Esophagus muscularis mucosa (tissue), 4 donors: Measurements from ENCODE around the gene CAMTA1. TPM values are rescaled to one million over a fixed set of nuclear protein-coding genes. Genes with fewer than 3 reads are reported as not detected.
"Not testable (repeated sequence)": the region's sequence is repeated elsewhere in the genome, so short reads cannot be mapped to it uniquely, and the experiment has no call there.

Source experiments
- DNase-seq: peaks from one replicate; pipeline ENCODE4 v3.0.0-alpha.2; 2017; ENCODE audit errors: extremely low spot score
- H3K27ac ChIP-seq, 4 donors: fragments of 200-600 bp; sonication (generic); replicated peaks in 1 of 4; 1 replicate in 3 of 4; 2 replicates in 1 of 4; pipeline ENCODE4 v1.5.1; 2016 to 2019; ENCODE audit warnings: mild to moderate bottlenecking in 1 of 4
- H3K27me3 ChIP-seq, 4 donors: fragments of 200-600 bp; sonication (generic); one replicate each; pipeline versions ENCODE4 v1.5.1 to v1.6.0; 2016 to 2019
- H3K36me3 ChIP-seq, 4 donors: fragments of 200-600 bp; sonication (generic); one replicate each; pipeline ENCODE4 v1.5.1; 2016 to 2019
- H3K4me1 ChIP-seq, 4 donors: fragments of 200-600 bp; sonication (generic); one replicate each; pipeline ENCODE4 v1.5.1; 2016 to 2019
- H3K4me3 ChIP-seq, 4 donors: fragments of 200-600 bp; sonication (generic); 1 replicate in 2 of 4; 2 replicates in 2 of 4; pipeline ENCODE4 v1.5.1; 2016 to 2019; ENCODE audit warnings: mild to moderate bottlenecking in 4 of 4, moderate library complexity in 1 of 4
- H3K9me3 ChIP-seq, 4 donors: fragments of 200-600 bp; sonication (generic); 1 replicate in 3 of 4; 2 replicates in 1 of 4; pipeline ENCODE4 v1.5.1; 2016 to 2019
- CTCF ChIP-seq, 3 experiments: fragments of 200-600 bp in 2 of 3; fragments of 450-650 bp in 1 of 3; sonication (generic) in 2 of 3; IDR thresholded peaks; one replicate each; pipeline ENCODE4 v1.5.1; 2017 to 2019; ENCODE audit warnings: antibody characterized with exemption in 3 of 3, mild to moderate bottlenecking in 2 of 3, moderate library complexity in 1 of 3
- EP300 ChIP-seq: sonication (generic); formaldehyde crosslinking; IDR thresholded peaks from one replicate; pipeline ENCODE4 v1.6.1; 2017; ENCODE audit warnings: antibody characterized with exemption
- POLR2A ChIP-seq: fragments of 450-650 bp; IDR thresholded peaks from one replicate; pipeline ENCODE4 v1.6.1; 2017; ENCODE audit warnings: antibody characterized with exemption, moderate library complexity, mild to moderate bottlenecking, low read depth
- POLR2AphosphoS5 ChIP-seq, 2 donors: sonication (generic); formaldehyde crosslinking; IDR thresholded peaks; one replicate each; pipeline ENCODE4 v1.6.1; 2017; ENCODE audit warnings: antibody characterized with exemption in 2 of 2
- WGBS: methylation state at CpG from one replicate; pipeline ENCODE4 v1.1.5; 2018; 5-methylcytosine and 5-hydroxymethylcytosine counted together
- intact Hi-C: fragments of 100-400 bp; cut with DNase I; formaldehyde crosslinking; loops from one replicate; pipeline ENCODE4 v1.15.1; 2023
- total RNA-seq, 4 donors: library from RNA; depleted of rRNA; stranded (reverse); fragments of >200 nt; gene quantifications; one replicate each; pipeline versions ENCODE4 v1.1.0 to v1.2.1, GENCODE V29; 2016

Gene CAMTA1
- total RNA-seq, 4 donors from 2014 or later, result 109 to 226 (median 139) TPM

- Histone ChIP-seq H3K27ac (no peak overlapping the region), H3K27me3 (no peaks in the 10 kb centered on the region), H3K9me3 (peaks cover 0 to 4% (median 0%) of the 10 kb centered on the region in 4 donors), H3K36me3 (no peaks in the 10 kb centered on the region), H3K4me1 (no peaks in the 10 kb centered on the region), H3K4me3 (no peak overlapping the region)
- TF ChIP-seq POLR2A (no peak), POLR2AphosphoS5 (IDR thresholded peaks at IDR 0.05) (no peak), CTCF (IDR thresholded peaks at IDR 0.05) (no peak), EP300 (no peak)
- intact Hi-C loops, result no loop called here
- WGBS, result 79% methylated on average over 8 of the region's 10 CpGs
- no peak for DNase-seq
Measured at GRCh38 chr1:7596126-7596965, 811.1 kb downstream of the CAMTA1 start.

GRCh38 chr1:7598058-7598457 lies 812.8 kb downstream of the CAMTA1 start:
- intact Hi-C loops, DNase-seq, H3K4me1 ChIP-seq, H3K27me3 ChIP-seq, H3K27ac ChIP-seq, H3K36me3 ChIP-seq, H3K9me3 ChIP-seq, H3K4me3 ChIP-seq: not testable (repeated sequence)
- 83% methylated on average over 2 of the region's 3 CpGs for WGBS

DNA sequence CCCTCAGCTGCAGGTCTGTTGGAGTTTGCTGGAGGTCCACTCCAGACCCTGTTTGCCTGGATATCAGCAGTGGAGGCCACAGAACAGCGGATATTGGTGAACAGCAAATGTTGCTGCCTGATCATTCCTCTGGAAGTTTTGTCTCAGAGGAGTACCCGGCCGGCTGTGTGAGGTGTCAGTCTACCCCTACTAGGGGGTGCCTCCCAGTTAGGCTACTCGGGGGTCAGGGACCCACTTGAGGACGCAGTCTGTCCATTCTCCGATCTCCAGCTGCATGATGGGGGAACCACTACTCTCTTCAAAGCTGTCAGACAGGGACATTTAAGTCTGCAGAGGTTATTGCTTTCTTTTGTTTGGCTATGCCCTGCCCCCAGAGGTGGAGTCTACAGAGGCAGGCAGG lies 819.7 kb downstream of the CAMTA1 start:
- 100% methylated on average over 1 of the region's 6 CpGs for WGBS
- H3K27me3 ChIP-seq, H3K9me3 ChIP-seq, DNase-seq, H3K36me3 ChIP-seq, H3K4me3 ChIP-seq, H3K27ac ChIP-seq, H3K4me1 ChIP-seq, intact Hi-C loops: not testable (repeated sequence)

DNA sequence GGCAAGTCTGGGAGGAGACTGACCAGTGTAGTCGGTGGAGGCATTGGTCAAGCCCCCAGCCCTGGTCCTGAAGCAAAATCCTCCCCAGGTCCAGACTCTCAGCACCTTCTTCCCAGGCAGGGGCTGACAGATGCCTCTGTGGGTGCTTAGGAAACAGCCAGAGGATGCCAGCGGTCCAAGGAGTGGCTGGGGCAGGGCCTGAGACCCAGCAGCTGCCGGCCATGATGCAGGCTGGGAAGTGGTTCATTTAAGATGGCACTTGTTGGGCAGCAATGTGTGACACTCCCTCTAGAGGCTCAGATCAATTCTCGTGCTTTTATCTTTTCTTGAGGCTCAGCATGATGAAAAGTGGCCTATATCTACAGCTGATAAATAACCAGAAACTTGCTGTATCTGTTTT lies 820.8 kb downstream of the CAMTA1 start:
- no peak for DNase-seq
- 73% methylated on average over 4 of the region's 4 CpGs for WGBS
- intact Hi-C loops, result no loop called here

GRCh38 chr1:7607097-7607496 lies 821.8 kb downstream of the CAMTA1 start:
- intact Hi-C loops, result no loop called here
- DNase-seq, result no peak

More for the DNA sequence above, 820.8 kb downstream of the CAMTA1 start:
- no peaks in the 10 kb centered on the region for H3K36me3 ChIP-seq
- no peaks in the 10 kb centered on the region for H3K4me1 ChIP-seq
- no peak overlapping the region for H3K4me3 ChIP-seq
- no peaks in the 10 kb centered on the region for H3K9me3 ChIP-seq
- no peak overlapping the region for H3K27ac ChIP-seq
- no peak for TF ChIP-seq EP300
- no peak for TF ChIP-seq POLR2AphosphoS5 (IDR thresholded peaks at IDR 0.05)
- no peak for TF ChIP-seq POLR2A
- no peak for TF ChIP-seq CTCF (IDR thresholded peaks at IDR 0.05)
- H3K27me3 ChIP-seq, result peaks cover 0 to 9% (median 0%) of the 10 kb centered on the region in 4 donors

More at GRCh38 chr1:7607097-7607496, 821.8 kb downstream of the CAMTA1 start:
- no peak overlapping the region for H3K27ac ChIP-seq
- H3K4me3 ChIP-seq, result no peak overlapping the region
- no peaks in the 10 kb centered on the region for H3K36me3 ChIP-seq
- no peaks in the 10 kb centered on the region for H3K9me3 ChIP-seq
- H3K4me1 ChIP-seq, result no peaks in the 10 kb centered on the region
- TF ChIP-seq CTCF (IDR thresholded peaks at IDR 0.05), result no peak
- H3K27me3 ChIP-seq, result peaks cover 0 to 15% (median 0%) of the 10 kb centered on the region in 4 donors
